PFSK-1 (cell line): Measurements from ENCODE around the gene TMEM132D.

Experiments
- FOXP2 ChIP-seq: optimal IDR thresholded peaks from 2 replicates; pipeline ENCODE3; 2011; ENCODE audit warnings: borderline replicate concordance, control low read depth, inconsistent platforms; ENCODE audit not compliant: insufficient read depth; ENCODE audit errors: extremely low read length, extremely low read depth
- POLR2AphosphoS5 ChIP-seq: IDR thresholded peaks from 2 replicates; pipeline ENCODE4 v1.6.1; 2012; ENCODE audit warnings: low read depth, mild to moderate bottlenecking, control low read depth, low read length, moderate library complexity
- SIN3A ChIP-seq: IDR thresholded peaks from 2 replicates; pipeline ENCODE4 v1.6.1; 2012; ENCODE audit warnings: mild to moderate bottlenecking, low read length, moderate library complexity, borderline replicate concordance; ENCODE audit not compliant: insufficient read depth
- TAF1 ChIP-seq: IDR thresholded peaks from 2 replicates; pipeline ENCODE4 v1.6.1; 2012; ENCODE audit warnings: low read length, control low read depth, borderline replicate concordance; ENCODE audit not compliant: insufficient read depth
- TF ChIP-seq, protein P1 (sequence below), 2 experiments: IDR thresholded peaks; 2 replicates each; pipeline versions ENCODE4 v1.6.1 to v1.8.0; 2011 to 2012; ENCODE audit warnings: low read depth in 2 of 2, low read length in 2 of 2, control low read depth in 1 of 2, inconsistent platforms in 1 of 2, mild to moderate bottlenecking in 1 of 2, moderate library complexity in 1 of 2; ENCODE audit not compliant: insufficient read depth in 1 of 2

Gene TMEM132D

DNA sequence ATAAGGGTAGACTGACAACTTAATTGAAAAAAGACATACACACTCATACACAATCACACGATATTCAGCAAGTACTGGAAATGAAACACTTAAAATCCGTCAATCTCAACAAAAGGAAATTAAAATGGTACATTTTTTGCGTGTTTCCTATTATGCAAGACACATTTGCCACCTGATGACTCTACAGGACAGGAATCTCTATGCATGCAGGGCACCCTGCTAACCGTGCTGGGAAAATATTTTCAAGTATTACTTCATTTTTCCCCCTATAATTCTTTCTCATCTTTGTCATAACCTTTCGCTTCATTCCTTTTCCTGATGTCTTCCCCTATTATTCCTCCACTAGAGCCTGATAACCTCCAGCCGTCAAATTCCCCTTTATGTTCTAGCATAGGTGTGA lies 150.2 kb downstream of the TMEM132D start:
- TF ChIP-seq TAF1 (no peak), POLR2AphosphoS5 (no peak)

DNA sequence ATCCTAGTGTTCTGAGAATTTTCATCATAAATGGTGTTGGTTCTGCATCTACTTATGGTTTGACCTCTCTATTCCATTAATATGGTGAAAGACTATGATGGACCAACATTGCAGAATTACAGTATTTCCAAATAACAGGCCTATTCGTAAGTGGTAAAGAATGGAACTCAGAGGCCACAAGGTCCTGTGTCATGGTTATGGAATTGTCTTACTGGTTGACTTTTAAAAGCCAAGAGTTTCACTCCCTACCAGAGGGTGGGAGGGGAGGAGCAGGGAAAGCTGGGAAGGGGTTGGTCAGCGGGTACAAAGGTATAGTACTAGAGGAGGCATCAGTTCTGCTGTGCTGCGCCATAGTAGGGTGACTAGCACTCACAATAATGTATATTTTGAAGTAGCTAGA lies 153.4 kb downstream of the TMEM132D start:
- TF ChIP-seq FOXP2, result no peak
- no peak for TF ChIP-seq TAF1
- TF ChIP-seq SIN3A, result no peak
- TF ChIP-seq, protein P1, sequence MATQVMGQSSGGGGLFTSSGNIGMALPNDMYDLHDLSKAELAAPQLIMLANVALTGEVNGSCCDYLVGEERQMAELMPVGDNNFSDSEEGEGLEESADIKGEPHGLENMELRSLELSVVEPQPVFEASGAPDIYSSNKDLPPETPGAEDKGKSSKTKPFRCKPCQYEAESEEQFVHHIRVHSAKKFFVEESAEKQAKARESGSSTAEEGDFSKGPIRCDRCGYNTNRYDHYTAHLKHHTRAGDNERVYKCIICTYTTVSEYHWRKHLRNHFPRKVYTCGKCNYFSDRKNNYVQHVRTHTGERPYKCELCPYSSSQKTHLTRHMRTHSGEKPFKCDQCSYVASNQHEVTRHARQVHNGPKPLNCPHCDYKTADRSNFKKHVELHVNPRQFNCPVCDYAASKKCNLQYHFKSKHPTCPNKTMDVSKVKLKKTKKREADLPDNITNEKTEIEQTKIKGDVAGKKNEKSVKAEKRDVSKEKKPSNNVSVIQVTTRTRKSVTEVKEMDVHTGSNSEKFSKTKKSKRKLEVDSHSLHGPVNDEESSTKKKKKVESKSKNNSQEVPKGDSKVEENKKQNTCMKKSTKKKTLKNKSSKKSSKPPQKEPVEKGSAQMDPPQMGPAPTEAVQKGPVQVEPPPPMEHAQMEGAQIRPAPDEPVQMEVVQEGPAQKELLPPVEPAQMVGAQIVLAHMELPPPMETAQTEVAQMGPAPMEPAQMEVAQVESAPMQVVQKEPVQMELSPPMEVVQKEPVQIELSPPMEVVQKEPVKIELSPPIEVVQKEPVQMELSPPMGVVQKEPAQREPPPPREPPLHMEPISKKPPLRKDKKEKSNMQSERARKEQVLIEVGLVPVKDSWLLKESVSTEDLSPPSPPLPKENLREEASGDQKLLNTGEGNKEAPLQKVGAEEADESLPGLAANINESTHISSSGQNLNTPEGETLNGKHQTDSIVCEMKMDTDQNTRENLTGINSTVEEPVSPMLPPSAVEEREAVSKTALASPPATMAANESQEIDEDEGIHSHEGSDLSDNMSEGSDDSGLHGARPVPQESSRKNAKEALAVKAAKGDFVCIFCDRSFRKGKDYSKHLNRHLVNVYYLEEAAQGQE (IDR thresholded peaks at IDR 0.05; ENCODE audit: insufficient read depth in 1 of 2, low read depth in 2 of 2, low read length in 2 of 2), result no peak
- TF ChIP-seq POLR2AphosphoS5, result no peak

DNA sequence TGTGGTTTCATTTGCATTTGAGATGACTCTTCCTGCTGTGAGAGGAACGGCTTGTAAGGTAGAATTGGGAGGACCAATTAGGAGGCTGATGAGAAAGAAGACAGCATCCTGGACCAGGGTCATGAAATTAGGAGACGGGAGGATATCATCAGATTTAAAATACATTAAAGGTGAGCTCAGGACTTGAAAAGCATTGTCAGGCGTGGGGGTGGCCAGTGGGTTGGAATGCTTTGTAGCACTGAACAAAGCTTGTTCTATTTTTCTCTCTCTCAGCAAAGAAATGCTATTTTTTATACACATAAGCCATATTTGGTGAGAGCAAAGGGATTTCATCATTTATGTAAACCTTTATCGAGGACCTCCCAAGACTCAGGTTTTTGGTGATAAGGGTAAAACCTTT lies 157.5 kb downstream of the TMEM132D start:
- no peak for TF ChIP-seq TAF1
- no peak for TF ChIP-seq FOXP2
- no peak for TF ChIP-seq SIN3A
- TF ChIP-seq, protein P1 (IDR thresholded peaks at IDR 0.05; ENCODE audit: insufficient read depth in 1 of 2, low read depth in 2 of 2, low read length in 2 of 2), result no peak
- TF ChIP-seq POLR2AphosphoS5, result no peak

DNA sequence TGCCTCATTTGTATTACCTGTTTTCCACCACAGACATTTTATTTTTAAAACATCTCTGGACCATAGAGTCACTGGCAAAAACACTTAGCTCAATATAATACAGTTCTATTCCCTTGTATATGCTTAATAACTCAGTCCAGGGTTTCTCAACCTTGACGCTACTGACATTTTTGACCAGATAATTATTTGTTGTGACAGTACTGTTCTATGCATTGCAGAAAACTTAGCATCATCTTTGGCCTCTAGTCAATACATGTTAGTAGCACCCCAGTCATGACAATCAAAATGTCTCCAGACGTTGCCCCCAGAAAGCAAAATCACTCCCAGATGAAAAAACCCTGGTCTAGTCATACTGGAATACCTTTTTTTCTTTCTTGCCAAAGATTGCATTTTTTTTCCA lies 174.7 kb downstream of the TMEM132D start:
- no peak for TF ChIP-seq SIN3A
- TF ChIP-seq, protein P1 (IDR thresholded peaks at IDR 0.05; ENCODE audit: insufficient read depth in 1 of 2, low read depth in 2 of 2, low read length in 2 of 2), result no peak
- no peak for TF ChIP-seq POLR2AphosphoS5
- no peak for TF ChIP-seq FOXP2
- no peak for TF ChIP-seq TAF1

DNA sequence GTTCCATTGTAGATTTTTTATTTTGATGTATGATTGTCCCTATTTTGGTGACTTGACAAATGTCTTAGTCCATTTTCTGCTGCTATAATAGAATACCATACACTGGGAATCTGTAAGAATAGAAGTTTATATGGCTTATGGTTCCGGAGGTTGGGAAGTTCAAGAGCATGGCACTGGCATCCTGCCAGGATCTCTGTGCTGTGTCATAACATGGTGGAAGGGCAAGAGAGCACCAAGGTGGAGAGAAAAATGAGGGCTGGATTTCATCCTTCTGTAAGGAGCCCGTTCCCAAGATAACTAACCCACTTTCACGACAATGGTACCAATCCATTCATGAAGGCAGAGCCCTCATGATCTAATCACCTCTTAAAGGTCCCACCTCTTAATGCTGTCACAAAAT lies 176.7 kb downstream of the TMEM132D start:
- TF ChIP-seq POLR2AphosphoS5 (no peak), FOXP2 (no peak), SIN3A (no peak), TAF1 (no peak)
- TF ChIP-seq, protein P1 (IDR thresholded peaks at IDR 0.05; ENCODE audit: insufficient read depth in 1 of 2, low read depth in 2 of 2, low read length in 2 of 2), result no peak
